Endodermal cell (in vitro differentiated cells): Measurements from ENCODE around the gene TEDC2. TPM values are rescaled to one million over a fixed set of nuclear protein-coding genes. Genes with fewer than 3 reads are reported as not detected.

ENCODE experiments used
- DNase-seq: peaks from one replicate; pipeline ENCODE4 v3.0.0-alpha.2; 2017
- H3K27ac ChIP-seq: 2 replicates; pipeline ENCODE4 v1.5.1; 2013; ENCODE audit warnings: mild to moderate bottlenecking, low read depth, low read length, moderate library complexity
- H3K27me3 ChIP-seq: 2 replicates; pipeline ENCODE4 v1.6.1; 2013; ENCODE audit warnings: mild to moderate bottlenecking, low read length, moderate library complexity; ENCODE audit not compliant: insufficient read depth, control insufficient read depth, poor library complexity, severe bottlenecking
- H3K36me3 ChIP-seq: 2 replicates; pipeline ENCODE4 v1.7.0; 2013; ENCODE audit warnings: mild to moderate bottlenecking, low read length, moderate library complexity; ENCODE audit not compliant: control insufficient read depth, insufficient read depth
- H3K4me1 ChIP-seq: one replicate; pipeline ENCODE4 v1.7.0; 2013; ENCODE audit warnings: low read length; ENCODE audit not compliant: control insufficient read depth, insufficient read depth
- H3K4me3 ChIP-seq: 2 replicates; pipeline ENCODE4 v1.5.1; 2013; ENCODE audit warnings: mild to moderate bottlenecking, low read length, moderate library complexity
- H3K9ac ChIP-seq: 2 replicates; pipeline ENCODE4 v1.6.1; 2013; ENCODE audit warnings: mild to moderate bottlenecking, low read length, moderate library complexity; ENCODE audit not compliant: poor library complexity, severe bottlenecking; ENCODE audit errors: extremely low read depth
- H3K9me3 ChIP-seq: 2 replicates; pipeline ENCODE4 v1.6.1; 2013; ENCODE audit warnings: mild to moderate bottlenecking, low read length, moderate library complexity; ENCODE audit not compliant: control insufficient read depth
- H3K27ac Mint-ChIP-seq: 2 replicates; pipeline ENCODE4 v1.8.0; 2020; ENCODE audit warnings: mixed read lengths
- H3K27me3 Mint-ChIP-seq: 2 replicates; pipeline ENCODE4 v1.8.0; 2021; ENCODE audit warnings: mild to moderate bottlenecking, mixed read lengths; ENCODE audit not compliant: insufficient read depth
- H3K36me3 Mint-ChIP-seq: 2 replicates; pipeline ENCODE4 v1.8.0; 2020; ENCODE audit warnings: low read depth, mixed read lengths
- H3K4me1 Mint-ChIP-seq: 2 replicates; pipeline ENCODE4 v1.8.0; 2020; ENCODE audit warnings: mixed read lengths
- H3K4me3 Mint-ChIP-seq: 2 replicates; pipeline ENCODE4 v1.8.0; 2020; ENCODE audit warnings: mild to moderate bottlenecking, moderate library complexity, mixed read lengths
- H3K9me3 Mint-ChIP-seq: 2 replicates; pipeline ENCODE4 v1.8.0; 2020; ENCODE audit warnings: mild to moderate bottlenecking, mixed read lengths
- CTCF ChIP-seq: fragments of 200-600 bp; sonication (generic); conservative IDR thresholded peaks from 2 replicates; pipeline ENCODE4 v1.5.0; 2021; ENCODE audit warnings: antibody characterized with exemption, mild to moderate bottlenecking
- WGBS, 2 experiments: methylation state at CpG; one replicate each; pipeline versions ENCODE4 v1.1.5 to v1.1.7; 2013; ENCODE audit warnings: missing lambda C conversion rate in 2 of 2, mixed read lengths in 1 of 2; ENCODE audit not compliant: insufficient coverage in 1 of 2, insufficient read length in 1 of 2; 5-methylcytosine and 5-hydroxymethylcytosine counted together
- total RNA-seq, 2 donors: library from RNA; stranded (reverse); fragmentation: NEBNext Ultra II Directional in 1 of 2; extraction: Animal tissue kit (Norgen Biotek cat#: 25700) in 1 of 2; gene quantifications; 2 replicates in 1 of 2; 3 replicates in 1 of 2; pipeline ENCODE4 v1.2.1, GENCODE V29; 2021

TEDC2 gene
- total RNA-seq, 2 donors from 2014 or later: 44.0 to 57.6 TPM

- Mint-ChIP-seq H3K27me3 (no peaks in the 10 kb centered on the region), H3K4me1 (no peaks in the 10 kb centered on the region)
- 92 to 93% methylated on average over 5 of the region's 5 CpGs for WGBS, 2 experiments
These were observed 35.1 kb downstream of the TEDC2 start for GRCh38 chr16:2495041-2495440.

GRCh38 chr16:2496223-2497115 is 36.6 kb downstream of the TEDC2 start:
- Mint-ChIP-seq H3K36me3 (peaks cover 7% of the 10 kb centered on the region), H3K27me3 (no peaks in the 10 kb centered on the region), H3K9me3 (no peaks in the 10 kb centered on the region), H3K4me3 (no peak overlapping the region), H3K27ac (no peak overlapping the region), H3K4me1 (no peaks in the 10 kb centered on the region)
- H3K27ac ChIP-seq: no peak overlapping the region
- TF ChIP-seq CTCF: no peak
- no peak for DNase-seq
- 95 to 96% methylated on average over 54 to 62 of the region's 62 CpGs for WGBS, 2 experiments
- H3K27me3 ChIP-seq: no peaks in the 10 kb centered on the region
- no peaks in the 10 kb centered on the region for H3K9me3 ChIP-seq
- no peak overlapping the region for H3K9ac ChIP-seq
- no peaks in the 10 kb centered on the region for H3K4me1 ChIP-seq
- H3K4me3 ChIP-seq: no peak overlapping the region
- no peaks in the 10 kb centered on the region for H3K36me3 ChIP-seq

More at GRCh38 chr16:2495041-2495440, 35.1 kb downstream of the TEDC2 start:
- no peaks in the 10 kb centered on the region for H3K36me3 ChIP-seq
- peaks cover 7% of the 10 kb centered on the region for H3K36me3 Mint-ChIP-seq
- no peak overlapping the region for H3K4me3 ChIP-seq
- no peak overlapping the region for H3K9ac ChIP-seq
- no peak for DNase-seq
- no peaks in the 10 kb centered on the region for H3K27me3 ChIP-seq
- H3K4me1 ChIP-seq: no peaks in the 10 kb centered on the region
- no peak overlapping the region for H3K27ac Mint-ChIP-seq
- no peak for TF ChIP-seq CTCF
- H3K9me3 ChIP-seq: no peaks in the 10 kb centered on the region
- H3K4me3 Mint-ChIP-seq: no peak overlapping the region
- H3K9me3 Mint-ChIP-seq: no peaks in the 10 kb centered on the region
- no peak overlapping the region for H3K27ac ChIP-seq

- H3K4me3 Mint-ChIP-seq: no peak overlapping the region
- no peak overlapping the region for H3K4me3 ChIP-seq
- H3K36me3 ChIP-seq: no peaks in the 10 kb centered on the region
- H3K36me3 Mint-ChIP-seq: peaks cover 7% of the 10 kb centered on the region
- no peak overlapping the region for H3K27ac Mint-ChIP-seq
- H3K4me1 ChIP-seq: no peaks in the 10 kb centered on the region
- H3K27me3 Mint-ChIP-seq: no peaks in the 10 kb centered on the region
- H3K9ac ChIP-seq: no peak overlapping the region
- no peak for DNase-seq
- no peaks in the 10 kb centered on the region for H3K27me3 ChIP-seq
- H3K9me3 ChIP-seq: no peaks in the 10 kb centered on the region
- no peak overlapping the region for H3K27ac ChIP-seq
- no peak for TF ChIP-seq CTCF
- H3K9me3 Mint-ChIP-seq: no peaks in the 10 kb centered on the region
- H3K4me1 Mint-ChIP-seq: no peaks in the 10 kb centered on the region
- 84 to 92% methylated on average over 16 to 21 of the region's 21 CpGs for WGBS, 2 experiments
These were observed 37.3 kb downstream of the TEDC2 start for GRCh38 chr16:2497116-2497630.
